WI38 (cell line): ENCODE data around the gene CALR3.

Experiments used
- H3K4me3 ChIP-seq: 2 replicates; pipeline ENCODE4 v1.5.1; 2011; ENCODE audit warnings: low read depth, mild to moderate bottlenecking, control low read depth, low read length
- TF ChIP-seq, protein P1 (sequence below): IDR thresholded peaks from 2 replicates; pipeline ENCODE4 v1.5.1; 2012; ENCODE audit warnings: low read depth, mild to moderate bottlenecking, control low read depth, low read length

Gene CALR3

GRCh38 chr19:16537111-16537510 lies 41.1 kb upstream of the CALR3 start:
- TF ChIP-seq, protein P1, sequence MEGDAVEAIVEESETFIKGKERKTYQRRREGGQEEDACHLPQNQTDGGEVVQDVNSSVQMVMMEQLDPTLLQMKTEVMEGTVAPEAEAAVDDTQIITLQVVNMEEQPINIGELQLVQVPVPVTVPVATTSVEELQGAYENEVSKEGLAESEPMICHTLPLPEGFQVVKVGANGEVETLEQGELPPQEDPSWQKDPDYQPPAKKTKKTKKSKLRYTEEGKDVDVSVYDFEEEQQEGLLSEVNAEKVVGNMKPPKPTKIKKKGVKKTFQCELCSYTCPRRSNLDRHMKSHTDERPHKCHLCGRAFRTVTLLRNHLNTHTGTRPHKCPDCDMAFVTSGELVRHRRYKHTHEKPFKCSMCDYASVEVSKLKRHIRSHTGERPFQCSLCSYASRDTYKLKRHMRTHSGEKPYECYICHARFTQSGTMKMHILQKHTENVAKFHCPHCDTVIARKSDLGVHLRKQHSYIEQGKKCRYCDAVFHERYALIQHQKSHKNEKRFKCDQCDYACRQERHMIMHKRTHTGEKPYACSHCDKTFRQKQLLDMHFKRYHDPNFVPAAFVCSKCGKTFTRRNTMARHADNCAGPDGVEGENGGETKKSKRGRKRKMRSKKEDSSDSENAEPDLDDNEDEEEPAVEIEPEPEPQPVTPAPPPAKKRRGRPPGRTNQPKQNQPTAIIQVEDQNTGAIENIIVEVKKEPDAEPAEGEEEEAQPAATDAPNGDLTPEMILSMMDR = no peak
- no peak overlapping the region for H3K4me3 ChIP-seq

DNA sequence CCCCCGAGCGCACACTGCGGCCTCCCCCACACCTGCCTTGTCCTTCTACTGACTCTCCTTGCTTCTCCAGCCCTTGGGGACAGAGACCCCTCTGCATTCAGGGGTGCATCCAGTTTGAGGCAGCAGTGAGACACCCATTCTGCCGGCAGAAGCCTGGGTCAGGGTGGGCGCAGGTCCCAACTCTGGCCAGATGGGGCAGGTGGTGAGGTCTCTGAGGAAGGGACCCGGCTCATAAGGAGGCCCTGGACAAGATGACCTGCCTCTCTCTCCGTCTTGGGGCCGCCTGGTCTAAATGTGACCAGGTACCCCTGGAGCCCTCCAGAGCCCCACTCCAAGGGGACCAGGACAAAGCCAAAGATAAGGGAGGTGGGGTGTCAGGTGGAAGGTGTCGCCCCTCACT lies 40.2 kb upstream of the CALR3 start:
- H3K4me3 ChIP-seq = no peak overlapping the region
- TF ChIP-seq, protein P1 = no peak

DNA sequence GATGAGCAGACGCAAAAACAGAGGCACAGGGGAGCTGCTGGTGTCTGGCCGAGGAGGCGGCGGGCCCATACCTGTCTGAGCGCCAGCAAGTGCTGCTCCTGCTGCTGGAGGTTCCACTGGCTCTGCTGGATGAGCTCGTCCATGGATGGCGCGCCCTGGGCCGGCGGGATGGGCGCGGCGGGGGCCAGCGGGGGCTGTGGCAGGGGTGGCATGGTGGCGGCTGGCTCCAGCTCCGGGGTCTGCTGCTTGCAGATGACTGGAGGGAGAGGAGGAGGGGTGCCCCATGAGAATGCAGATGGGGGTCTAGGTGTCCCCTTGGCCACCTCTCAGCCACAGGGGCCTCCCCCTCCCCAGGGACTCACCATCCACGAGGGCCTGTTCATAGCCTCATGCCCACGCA lies 39.4 kb upstream of the CALR3 start:
- no peak overlapping the region for H3K4me3 ChIP-seq
- TF ChIP-seq, protein P1 = no peak

GRCh38 chr19:16532440-16533234 lies 36.7 kb upstream of the CALR3 start:
- no peak overlapping the region for H3K4me3 ChIP-seq
- TF ChIP-seq, protein P1 = no peak

- TF ChIP-seq, protein P1 = no peak
- H3K4me3 ChIP-seq = no peak overlapping the region
Observed at GRCh38 chr19:16531380-16531669, 35.4 kb upstream of the CALR3 start.

DNA sequence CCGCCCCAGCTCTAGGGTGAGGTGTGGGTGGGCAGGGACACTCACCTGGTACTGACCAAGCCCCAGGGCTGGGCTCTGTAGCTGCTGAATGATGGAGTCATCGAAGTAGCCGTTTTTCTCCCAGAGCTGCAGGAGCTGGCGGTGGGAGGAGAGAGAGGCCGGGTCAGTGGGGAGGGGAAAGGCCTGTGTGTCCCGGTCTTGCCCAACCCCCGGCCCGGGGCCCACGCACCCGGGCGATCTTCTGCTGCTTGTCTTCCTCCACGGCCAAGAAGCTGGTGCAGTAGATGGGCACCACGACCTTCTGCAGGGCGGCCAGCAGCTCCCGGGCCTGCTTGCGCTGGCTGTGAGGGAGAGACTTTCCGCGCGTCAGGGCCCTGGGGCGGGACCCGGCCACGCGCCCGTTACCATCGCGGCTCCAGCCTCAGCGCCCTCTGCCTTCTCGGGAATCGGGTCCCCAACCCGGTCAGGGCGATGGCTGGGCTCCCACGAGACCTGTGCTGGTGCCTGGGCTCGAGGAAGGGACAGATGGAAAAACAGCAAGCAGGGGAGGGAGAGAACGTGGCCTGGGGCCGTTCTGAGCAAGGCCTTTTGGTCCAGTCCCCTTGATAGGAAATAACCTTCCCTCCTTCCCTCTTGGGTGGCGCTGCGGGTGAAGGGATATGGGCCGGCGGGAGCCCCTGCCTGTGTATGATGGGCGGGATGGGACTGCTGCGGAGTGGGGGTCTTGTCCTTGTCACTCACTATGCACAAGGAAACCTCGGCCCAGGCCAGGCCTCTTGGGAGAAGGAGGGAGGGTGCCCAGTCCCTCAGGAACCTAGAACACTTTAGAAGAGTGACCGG lies 34.8 kb upstream of the CALR3 start:
- TF ChIP-seq, protein P1 = no peak
- no peak overlapping the region for H3K4me3 ChIP-seq
